Endothelial cell of umbilical vein (primary cell): ENCODE results near the gene SLC39A11. TPM values are rescaled to one million over a fixed set of nuclear protein-coding genes. Genes with fewer than 3 reads are reported as not detected.

Experiments used
- BruUV-seq: library from RNA; stranded (reverse); fragments of 400-500 nt; replicated peaks from 2 replicates; lab custom pipeline; 2021; lab: Mats Ljungman, UMichigan
- CTCF ChIA-PET: fragments of 300-600, 350-600 bp; sonication (Branson Sonifier 250); formaldehyde crosslinking; loops from one replicate; lab custom pipeline; 2021; ENCODE audit warnings: antibody characterized with exemption, inconsistent platforms; lab: Charles Lee
- POLR2A ChIA-PET: fragments of 300-600, 350-600 bp; sonication (Branson Sonifier 250); formaldehyde crosslinking; loops from one replicate; lab custom pipeline; 2021; ENCODE audit warnings: antibody characterized with exemption, inconsistent platforms; lab: Charles Lee
- DNase-seq: peaks from one replicate; pipeline ENCODE4 v3.0.0-alpha.2; 2011; ENCODE audit warnings: low read depth, low spot score
- FAIRE-seq: peaks from 2 replicates; lab custom pipeline; 2011; peaks lifted over from hg19 to GRCh38; lab: Jason Lieb, UNC
- H2AFZ ChIP-seq: 2 replicates; pipeline ENCODE4 v1.6.0; 2012; ENCODE audit warnings: low read depth, low read length, control low read depth, inconsistent platforms
- H3K27ac ChIP-seq: 2 replicates; pipeline ENCODE4 v1.5.1; 2011; ENCODE audit warnings: low read depth, mild to moderate bottlenecking, control low read depth, low read length, moderate library complexity; ENCODE audit not compliant: insufficient read depth
- H3K27me3 ChIP-seq, 2 experiments: 2 replicates each; pipeline versions ENCODE4 v1.6.0 to v1.6.1; 2011; ENCODE audit warnings: low read length in 2 of 2, mixed read lengths in 1 of 2; ENCODE audit not compliant: control insufficient read depth in 2 of 2, insufficient read depth in 2 of 2
- H3K36me3 ChIP-seq, 2 experiments: 2 replicates in 1 of 2; 3 replicates in 1 of 2; pipeline ENCODE4 v1.5.1; 2011; ENCODE audit warnings: low read length in 2 of 2, mild to moderate bottlenecking in 1 of 2, moderate library complexity in 1 of 2; ENCODE audit not compliant: control insufficient read depth in 2 of 2, insufficient read depth in 2 of 2; ENCODE audit errors: extremely low read depth in 1 of 2
- H3K4me1 ChIP-seq: 3 replicates; pipeline ENCODE4 v1.5.1; 2011; ENCODE audit warnings: mild to moderate bottlenecking, low read length; ENCODE audit not compliant: control insufficient read depth, insufficient read depth; ENCODE audit errors: extremely low read depth
- H3K4me2 ChIP-seq: 2 replicates; pipeline ENCODE4 v1.6.1; 2011; ENCODE audit warnings: low read length, control low read depth, mixed read lengths; ENCODE audit not compliant: insufficient read depth
- H3K4me3 ChIP-seq, 3 experiments: fragments of 200-600 bp in 1 of 3; sonication (generic), shearing (Covaris generic) in 1 of 3; replicated peaks in 1 of 3; 2 replicates each; pipeline ENCODE4 v1.5.1; 2011 to 2016; ENCODE audit warnings: control low read depth in 3 of 3, low read length in 3 of 3, mild to moderate bottlenecking in 2 of 3, inconsistent platforms in 1 of 3, low read depth in 1 of 3, moderate library complexity in 1 of 3; ENCODE audit not compliant: insufficient read depth in 1 of 3
- H3K79me2 ChIP-seq: 2 replicates; pipeline ENCODE4 v1.6.0; 2012; ENCODE audit warnings: low read length, inconsistent platforms; ENCODE audit not compliant: control insufficient read depth, insufficient read depth
- H3K9ac ChIP-seq: replicated peaks from 2 replicates; pipeline ENCODE3; 2011; ENCODE audit warnings: low read length, control low read depth; ENCODE audit not compliant: insufficient read depth; ENCODE audit errors: extremely low read depth
- H3K9me1 ChIP-seq: replicated peaks from 3 replicates; pipeline ENCODE4 v1.6.0; 2011; ENCODE audit warnings: mild to moderate bottlenecking, low read length; ENCODE audit not compliant: control insufficient read depth, insufficient read depth; ENCODE audit errors: extremely low read depth
- H3K9me3 ChIP-seq: replicated peaks from 2 replicates; pipeline ENCODE4 v1.5.1; 2012; ENCODE audit warnings: low read length, inconsistent platforms; ENCODE audit not compliant: control insufficient read depth, insufficient read depth
- H4K20me1 ChIP-seq: replicated peaks from 2 replicates; pipeline ENCODE3; 2011; ENCODE audit warnings: mild to moderate bottlenecking, low read length; ENCODE audit not compliant: control insufficient read depth, insufficient read depth; ENCODE audit errors: extremely low read depth
- EZH2 ChIP-seq: IDR thresholded peaks from 2 replicates; pipeline ENCODE4 v1.6.1; 2012; ENCODE audit warnings: borderline replicate concordance, low read depth, mild to moderate bottlenecking, moderate library complexity, low read length, inconsistent platforms; ENCODE audit not compliant: severe bottlenecking
- FOS ChIP-seq: IDR thresholded peaks from 2 replicates; pipeline ENCODE4 v1.6.1; 2011; ENCODE audit warnings: mild to moderate bottlenecking, low read length, moderate library complexity, borderline replicate concordance; ENCODE audit not compliant: insufficient read depth
- GATA2 ChIP-seq: IDR thresholded peaks from 2 replicates; pipeline ENCODE4 v1.7.0; 2011; ENCODE audit warnings: low read depth, mild to moderate bottlenecking, moderate library complexity, mixed read lengths, low read length; ENCODE audit not compliant: insufficient read length, insufficient read depth
- JUN ChIP-seq: IDR thresholded peaks from 2 replicates; pipeline ENCODE4 v1.6.1; 2011; ENCODE audit warnings: borderline replicate concordance, low read depth; ENCODE audit not compliant: insufficient read length, insufficient read depth
- MYC ChIP-seq: IDR thresholded peaks from one replicate; pipeline ENCODE4 v1.6.1; 2011; ENCODE audit warnings: mild to moderate bottlenecking, low read depth, low read length
- POLR2A ChIP-seq: IDR thresholded peaks from 2 replicates; pipeline ENCODE4 v1.6.1; 2012; ENCODE audit warnings: low read depth, mild to moderate bottlenecking, control low read depth, low read length
- POLR2AphosphoS5 ChIP-seq: IDR thresholded peaks from 2 replicates; pipeline ENCODE4 v1.6.1; 2012; ENCODE audit warnings: low read depth, mild to moderate bottlenecking, control low read depth, low read length, moderate library complexity; ENCODE audit not compliant: insufficient read depth
- dilution Hi-C: fragments of 300-500 bp; cut with MboI; formaldehyde crosslinking; loops from one replicate; pipeline ENCODE4 v1.15.0; 2019; ENCODE audit warnings: low sequenced_read_pairs; ENCODE audit not compliant: extremely low pct_ligation_motif_present
- intact Hi-C: fragments of 100-400 bp; cut with micrococcal nuclease; formaldehyde crosslinking; loops from one replicate; pipeline ENCODE4 v1.10.0; 2022
- polyA plus RNA-seq, 4 experiments: library from polyadenylated mRNA; depleted of rRNA in 3 of 4; stranded (reverse) in 3 of 4; unstranded in 1 of 4; fragments of >200 nt; gene quantifications; 2 replicates each; pipeline versions ENCODE4 v1.2.1 to v1.2.3, GENCODE V29; 2011 to 2012; ENCODE audit warnings: missing spikeins in 1 of 4
- total RNA-seq: library from RNA; stranded (reverse); gene quantifications from 2 replicates; pipeline ENCODE4 v1.2.3, GENCODE V29; 2021
- TF ChIP-seq, protein P1 (sequence below): IDR thresholded peaks from 2 replicates; pipeline ENCODE4 v1.6.1; 2011; ENCODE audit not compliant: insufficient read depth, insufficient read length
- TF ChIP-seq, protein P2 (sequence below), 2 donors: IDR thresholded peaks; 1 replicate in 1 of 2; 2 replicates in 1 of 2; pipeline ENCODE4 v1.5.1; 2011; ENCODE audit warnings: low read length in 2 of 2, mild to moderate bottlenecking in 2 of 2, moderate library complexity in 2 of 2, control low read depth in 1 of 2, inconsistent platforms in 1 of 2, low read depth in 1 of 2; ENCODE audit not compliant: insufficient read depth in 1 of 2; ENCODE audit errors: extremely low read depth in 1 of 2

Gene SLC39A11
- total and polyA plus RNA-seq, 2 donors (not counting 3 experiments of a cell fraction or from before 2014, with no cell fraction given), result 8.1 to 11.9 TPM

DNA sequence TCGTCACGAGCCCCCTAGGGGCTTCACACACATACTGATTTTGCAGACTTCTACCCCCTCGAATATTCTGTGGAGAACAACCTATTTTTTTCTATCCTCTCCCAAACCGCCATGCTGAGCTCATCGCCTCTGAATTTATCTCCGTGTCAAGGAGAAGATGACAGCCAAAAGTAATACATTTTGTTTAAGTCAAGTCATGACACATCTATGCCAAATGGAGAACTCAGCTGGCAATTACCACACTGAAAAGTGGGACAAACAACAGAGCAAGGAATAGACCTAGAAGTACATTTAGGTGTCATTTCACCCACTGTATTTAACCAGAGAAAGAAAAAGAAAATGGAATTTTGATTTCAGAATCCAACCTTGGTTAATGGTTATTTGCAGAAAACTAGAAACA lies 260.2 kb downstream of the SLC39A11 start:
- no peak overlapping the region for H3K9ac ChIP-seq
- FAIRE-seq, result no peak
- no peaks in the 10 kb centered on the region for H3K9me1 ChIP-seq
- H3K9me3 ChIP-seq, result no peaks in the 10 kb centered on the region
- no peak for DNase-seq
- BruUV-seq, result no TSS peak
- no peak overlapping the region for H2AFZ ChIP-seq
- H3K4me2 ChIP-seq, result no peak overlapping the region
- TF ChIP-seq, protein P1, sequence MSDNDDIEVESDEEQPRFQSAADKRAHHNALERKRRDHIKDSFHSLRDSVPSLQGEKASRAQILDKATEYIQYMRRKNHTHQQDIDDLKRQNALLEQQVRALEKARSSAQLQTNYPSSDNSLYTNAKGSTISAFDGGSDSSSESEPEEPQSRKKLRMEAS, result no peak
- TF ChIP-seq JUN, result no peak
- TF ChIP-seq FOS, result no peak
- TF ChIP-seq POLR2AphosphoS5, result no peak
- no peak for TF ChIP-seq MYC
- no peak for TF ChIP-seq POLR2A
- no peak for TF ChIP-seq EZH2
- no peaks in the 10 kb centered on the region for H3K79me2 ChIP-seq
- no peak overlapping the region for H3K4me3 ChIP-seq
- H3K36me3 ChIP-seq, result no peaks in the 10 kb centered on the region
- no peaks in the 10 kb centered on the region for H3K27me3 ChIP-seq
- POLR2A ChIA-PET, result no interaction called here
- intact Hi-C loops (no loop called here), dilution Hi-C loops (no loop called here)
- CTCF ChIA-PET, result interaction anchor here (0.8 kb wide), 1 partner anchor 325 kb away, joined by 3 read pairs; no protein-coding TSS in a partner anchor
- H4K20me1 ChIP-seq, result no peaks in the 10 kb centered on the region
- H3K4me1 ChIP-seq, result no peaks in the 10 kb centered on the region
- no peak overlapping the region for H3K27ac ChIP-seq

DNA sequence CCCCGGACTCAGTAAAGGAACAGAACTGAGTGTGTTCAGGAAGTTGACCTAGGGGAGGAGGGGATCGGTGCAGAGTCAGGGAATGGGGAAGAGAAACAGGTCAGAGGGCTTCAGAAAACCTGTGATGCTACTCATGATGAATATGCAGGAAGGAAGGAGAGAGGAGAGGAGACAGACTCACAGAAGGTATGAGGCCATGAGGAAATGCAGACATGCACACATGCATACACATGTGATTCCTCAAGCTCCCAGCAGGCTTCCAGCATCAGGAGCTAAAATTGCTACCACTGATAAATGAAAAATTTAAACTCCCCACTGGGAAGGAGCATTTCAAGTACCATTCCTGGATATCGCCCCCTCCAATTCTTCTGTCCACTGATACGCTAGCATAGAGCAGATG lies 262.6 kb downstream of the SLC39A11 start:
- FAIRE-seq (no peak), DNase-seq (no peak)
- CTCF ChIA-PET, result no interaction called here
- no peaks in the 10 kb centered on the region for H3K9me3 ChIP-seq
- H3K9me1 ChIP-seq, result no peaks in the 10 kb centered on the region
- H3K79me2 ChIP-seq, result no peaks in the 10 kb centered on the region
- BruUV-seq, result no TSS peak
- no peaks in the 10 kb centered on the region for H3K4me1 ChIP-seq
- H3K27me3 ChIP-seq, result no peaks in the 10 kb centered on the region
- no peak overlapping the region for H2AFZ ChIP-seq
- H3K36me3 ChIP-seq, result no peaks in the 10 kb centered on the region
- H3K27ac ChIP-seq, result no peak overlapping the region
- no peak overlapping the region for H3K4me3 ChIP-seq
- intact Hi-C loops (no loop called here), dilution Hi-C loops (no loop called here)
- TF ChIP-seq, protein P2, sequence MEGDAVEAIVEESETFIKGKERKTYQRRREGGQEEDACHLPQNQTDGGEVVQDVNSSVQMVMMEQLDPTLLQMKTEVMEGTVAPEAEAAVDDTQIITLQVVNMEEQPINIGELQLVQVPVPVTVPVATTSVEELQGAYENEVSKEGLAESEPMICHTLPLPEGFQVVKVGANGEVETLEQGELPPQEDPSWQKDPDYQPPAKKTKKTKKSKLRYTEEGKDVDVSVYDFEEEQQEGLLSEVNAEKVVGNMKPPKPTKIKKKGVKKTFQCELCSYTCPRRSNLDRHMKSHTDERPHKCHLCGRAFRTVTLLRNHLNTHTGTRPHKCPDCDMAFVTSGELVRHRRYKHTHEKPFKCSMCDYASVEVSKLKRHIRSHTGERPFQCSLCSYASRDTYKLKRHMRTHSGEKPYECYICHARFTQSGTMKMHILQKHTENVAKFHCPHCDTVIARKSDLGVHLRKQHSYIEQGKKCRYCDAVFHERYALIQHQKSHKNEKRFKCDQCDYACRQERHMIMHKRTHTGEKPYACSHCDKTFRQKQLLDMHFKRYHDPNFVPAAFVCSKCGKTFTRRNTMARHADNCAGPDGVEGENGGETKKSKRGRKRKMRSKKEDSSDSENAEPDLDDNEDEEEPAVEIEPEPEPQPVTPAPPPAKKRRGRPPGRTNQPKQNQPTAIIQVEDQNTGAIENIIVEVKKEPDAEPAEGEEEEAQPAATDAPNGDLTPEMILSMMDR (IDR thresholded peaks at IDR 0.05; ENCODE audit: extremely low read depth in 1 of 2, insufficient read depth in 1 of 2, low read depth in 1 of 2, low read length in 2 of 2), result no peak
- TF ChIP-seq JUN (no peak), EZH2 (no peak), GATA2 (no peak), MYC (no peak), POLR2AphosphoS5 (no peak), FOS (no peak), POLR2A (no peak)
- TF ChIP-seq, protein P1, result no peak
- H3K9ac ChIP-seq, result no peak overlapping the region
- no peak overlapping the region for H3K4me2 ChIP-seq
- H4K20me1 ChIP-seq, result no peaks in the 10 kb centered on the region
- POLR2A ChIA-PET, result no interaction called here
